GM12892 (cell line): ENCODE results near the gene BIRC2.
"Not testable (repeated sequence)": the region's sequence is repeated elsewhere in the genome, so short reads cannot be mapped to it uniquely, and the experiment has no call there.

Experiments
- POLR2A ChIP-seq: IDR thresholded peaks from 2 replicates; pipeline ENCODE4 v1.6.1; 2011; ENCODE audit warnings: low read depth, low read length, control low read depth
- POLR2AphosphoS5 ChIP-seq: IDR thresholded peaks from 2 replicates; pipeline ENCODE4 v1.6.1; 2011; ENCODE audit warnings: low read depth, low read length, control low read depth

GRCh38 chr11:102300837-102301236, 46.2 kb upstream of the BIRC2 start:
- TF ChIP-seq POLR2A, POLR2AphosphoS5: not testable (repeated sequence)
